WTC11 (cell line): Measurements from ENCODE around the gene CLASP1. TPM values are rescaled to one million over a fixed set of nuclear protein-coding genes. Genes with fewer than 3 reads are reported as not detected.

ENCODE experiments used
- ATAC-seq: fragments of 200-7000 bp; cut with Tn5 transposase; 2 replicates; pipeline ENCODE4 v1.10.0; 2021; ENCODE audit warnings: mild to moderate bottlenecking, moderate library complexity
- CTCF ChIA-PET: fragments of 300-600 bp; sonication (Branson Sonifier 250); formaldehyde crosslinking; loops from one replicate; lab custom pipeline; 2021; ENCODE audit warnings: antibody characterized with exemption; lab: Charles Lee
- POLR2A ChIA-PET: fragments of 350-600 bp; sonication (Branson Sonifier 250); formaldehyde crosslinking; loops from one replicate; lab custom pipeline; 2021; ENCODE audit warnings: antibody characterized with exemption; lab: Charles Lee
- DNase-seq: peaks from one replicate; pipeline ENCODE4 v3.0.0; 2021; ENCODE audit warnings: low spot score
- H3K27ac Mint-ChIP-seq: 2 replicates; pipeline ENCODE4 v1.8.0; 2021; ENCODE audit warnings: mixed read lengths
- H3K27me3 Mint-ChIP-seq: 2 replicates; pipeline ENCODE4 v1.8.0; 2021; ENCODE audit warnings: low read depth, mild to moderate bottlenecking, moderate library complexity, mixed read lengths
- H3K36me3 Mint-ChIP-seq: 2 replicates; pipeline ENCODE4 v1.8.0; 2021; ENCODE audit warnings: mixed read lengths
- H3K4me1 Mint-ChIP-seq: 2 replicates; pipeline ENCODE4 v1.8.0; 2022; ENCODE audit warnings: mixed read lengths
- H3K4me3 Mint-ChIP-seq: 2 replicates; pipeline ENCODE4 v1.8.0; 2021; ENCODE audit warnings: mild to moderate bottlenecking, moderate library complexity, mixed read lengths
- H3K9me3 Mint-ChIP-seq: 2 replicates; pipeline ENCODE4 v1.8.0; 2021; ENCODE audit warnings: mixed read lengths
- ATF1 ChIP-seq: sonication (generic); formaldehyde crosslinking; IDR thresholded peaks from 2 replicates; pipeline ENCODE4 v1.8.1; 2023; ENCODE audit warnings: mild to moderate bottlenecking, moderate library complexity, missing genetic modification reagents
- ATF2 ChIP-seq: sonication (generic); formaldehyde crosslinking; IDR thresholded peaks from 2 replicates; pipeline ENCODE4 v1.8.1; 2022; ENCODE audit warnings: low read depth, missing genetic modification reagents, borderline replicate concordance
- ATF3 ChIP-seq: sonication (generic); formaldehyde crosslinking; conservative IDR thresholded peaks from 2 replicates; pipeline ENCODE4 v1.8.1; 2022; ENCODE audit warnings: mild to moderate bottlenecking, missing genetic modification reagents
- ATF6 ChIP-seq: sonication (generic); formaldehyde crosslinking; IDR thresholded peaks from 2 replicates; pipeline ENCODE4 v1.8.1; 2023; ENCODE audit warnings: mild to moderate bottlenecking, missing genetic modification reagents
- ESRRA ChIP-seq: sonication (generic); formaldehyde crosslinking; IDR thresholded peaks from 2 replicates; pipeline ENCODE4 v1.8.1; 2022; ENCODE audit warnings: mild to moderate bottlenecking, missing genetic modification reagents, borderline replicate concordance
- HMGA2 ChIP-seq: fragments of 250-450 bp; sonication (Bioruptor Pico); IDR thresholded peaks from 2 replicates; pipeline ENCODE4 v1.4.0; 2021; ENCODE audit warnings: mild to moderate bottlenecking, moderate library complexity
- IRF1 ChIP-seq: sonication (generic); formaldehyde crosslinking; IDR thresholded peaks from 2 replicates; pipeline ENCODE4 v1.8.0; 2023; ENCODE audit warnings: missing genetic modification reagents
- JUN ChIP-seq: sonication (generic); formaldehyde crosslinking; IDR thresholded peaks from 2 replicates; pipeline ENCODE4 v1.8.0; 2023; ENCODE audit warnings: mild to moderate bottlenecking, missing genetic modification reagents
- MLX ChIP-seq: sonication (generic); formaldehyde crosslinking; IDR thresholded peaks from 2 replicates; pipeline ENCODE4 v1.8.1; 2023; ENCODE audit warnings: mild to moderate bottlenecking, missing genetic modification reagents, moderate library complexity
- PREB ChIP-seq: sonication (generic); formaldehyde crosslinking; IDR thresholded peaks from 2 replicates; pipeline ENCODE4 v1.8.1; 2022; ENCODE audit warnings: mild to moderate bottlenecking, missing genetic modification reagents, moderate library complexity, borderline replicate concordance
- RORB ChIP-seq: fragments of 250-450 bp; sonication (Bioruptor Pico); IDR thresholded peaks from 2 replicates; pipeline ENCODE4 v1.9.0; 2021; ENCODE audit warnings: mild to moderate bottlenecking
- SP1 ChIP-seq: sonication (generic); formaldehyde crosslinking; conservative IDR thresholded peaks from 2 replicates; pipeline ENCODE4 v1.8.1; 2022; ENCODE audit warnings: missing genetic modification reagents
- TEAD4 ChIP-seq: sonication (generic); formaldehyde crosslinking; IDR thresholded peaks from 2 replicates; pipeline ENCODE4 v1.8.0; 2022; ENCODE audit warnings: mild to moderate bottlenecking, missing genetic modification reagents
- ZBTB21 ChIP-seq: sonication (generic); formaldehyde crosslinking; IDR thresholded peaks from 2 replicates; pipeline ENCODE4 v1.8.1; 2023; ENCODE audit warnings: mild to moderate bottlenecking, missing genetic modification reagents, borderline replicate concordance
- ZMAT4 ChIP-seq: fragments of 250-450 bp; sonication (Bioruptor Pico); IDR thresholded peaks from 2 replicates; pipeline ENCODE4 v1.9.0; 2021; ENCODE audit warnings: mild to moderate bottlenecking
- ZNF219 ChIP-seq: sonication (generic); formaldehyde crosslinking; IDR thresholded peaks from 2 replicates; pipeline ENCODE4 v1.8.0; 2023; ENCODE audit warnings: missing genetic modification reagents, mild to moderate bottlenecking, borderline replicate concordance
- ZSCAN18 ChIP-seq: fragments of 250-450 bp; sonication (Bioruptor Pico); IDR thresholded peaks from 2 replicates; pipeline ENCODE4 v2.1.2; 2022; ENCODE audit warnings: mild to moderate bottlenecking, moderate library complexity
- total RNA-seq: library from RNA; stranded (reverse); gene quantifications from 3 replicates; pipeline ENCODE4 v1.2.3, GENCODE V29; 2021

CLASP1 gene
- total RNA-seq, 1 experiment from 2014 or later, result 50.0 TPM

- POLR2A ChIA-PET, result no interaction called here
- Mint-ChIP-seq H3K27ac (no peak overlapping the region), H3K4me3 (no peak overlapping the region), H3K4me1 (peaks cover 23% of the 10 kb centered on the region), H3K9me3 (no peaks in the 10 kb centered on the region), H3K36me3 (peaks cover 3% of the 10 kb centered on the region), H3K27me3 (no peaks in the 10 kb centered on the region)
- ATAC-seq, result no peak
- DNase-seq, result no peak
- TF ChIP-seq MLX (CRISPR knock-in tag) (no peak), ATF2 (no peak)
- CTCF ChIA-PET, result no interaction called here
Observed at GRCh38 chr2:121491518-121491917, 157.7 kb downstream of the CLASP1 start.

- Mint-ChIP-seq H3K27ac (no peak overlapping the region), H3K4me3 (peak overlapping the region; percentile 4; the same call in 1 of the 2 replicates), H3K9me3 (no peaks in the 10 kb centered on the region), H3K27me3 (no peaks in the 10 kb centered on the region), H3K4me1 (peaks cover 23% of the 10 kb centered on the region), H3K36me3 (peaks cover 3% of the 10 kb centered on the region)
- POLR2A ChIA-PET, result interaction anchor here (0.6 kb wide), 1 partner anchor 88 kb away, joined by 7 read pairs; no protein-coding TSS in a partner anchor
- ATAC-seq, result no peak
- TF ChIP-seq TEAD4 (CRISPR knock-in tag) (no peak), IRF1 (CRISPR knock-in tag) (no peak), ZNF219 (CRISPR knock-in tag) (no peak), ATF3 (CRISPR knock-in tag) (no peak), ATF6 (no peak)
- no peak for DNase-seq
- CTCF ChIA-PET, result interaction anchor here (1.6 kb wide), 1 partner anchor 10 kb away, joined by 8 read pairs; no protein-coding TSS in a partner anchor
Observed at GRCh38 chr2:121490584-121491133, 158.6 kb downstream of the CLASP1 start.

GRCh38 chr2:121489911-121490583 is 159.2 kb downstream of the CLASP1 start:
- POLR2A ChIA-PET, result interaction anchor here (0.6 kb wide), 1 partner anchor 88 kb away, joined by 7 read pairs; no protein-coding TSS in a partner anchor
- no peaks in the 10 kb centered on the region for H3K9me3 Mint-ChIP-seq
- H3K27me3 Mint-ChIP-seq, result no peaks in the 10 kb centered on the region
- CTCF ChIA-PET, result interaction anchor here (1.6 kb wide), 1 partner anchor 10 kb away, joined by 8 read pairs; no protein-coding TSS in a partner anchor
- H3K27ac Mint-ChIP-seq, result 0 out of 2 replicates have a peak overlapping the region, but pooled peaks have one; percentile 26
- H3K4me3 Mint-ChIP-seq, result peak overlapping the region; percentile 24
- peaks cover 23% of the 10 kb centered on the region for H3K4me1 Mint-ChIP-seq
- ATAC-seq (peak; percentile 82), DNase-seq (no peak)
- peaks cover 3% of the 10 kb centered on the region for H3K36me3 Mint-ChIP-seq
- TF ChIP-seq SP1 (CRISPR knock-in tag), result no peak
- TF ChIP-seq ATF2, result no peak
- TF ChIP-seq RORB, result no peak
- no peak for TF ChIP-seq ZBTB21 (CRISPR knock-in tag)
- TF ChIP-seq ZMAT4 (CRISPR knock-in tag), result no peak
- TF ChIP-seq ZSCAN18 (CRISPR knock-in tag), result no peak
- no peak for TF ChIP-seq JUN (CRISPR knock-in tag)
- TF ChIP-seq ESRRA (CRISPR knock-in tag), result no peak
- TF ChIP-seq ATF6, result no peak
- TF ChIP-seq HMGA2 (CRISPR knock-in tag), result no peak
- TF ChIP-seq PREB (CRISPR knock-in tag), result no peak
- TF ChIP-seq ATF1 (CRISPR knock-in tag), result no peak
